GM23338 (cell line): ENCODE results near the gene APBA1.

Experiments used
- EZH2 ChIP-seq: fragments of 200-600 bp; sonication (generic); IDR thresholded peaks from one replicate; pipeline ENCODE4 v1.8.0; 2017; ENCODE audit warnings: antibody characterized with exemption, mild to moderate bottlenecking, low read depth; ENCODE audit not compliant: unreplicated experiment
- EZH2phosphoT487 ChIP-seq: fragments of 200-600 bp; sonication (generic); IDR thresholded peaks from one replicate; pipeline ENCODE4 v1.8.1; 2018; ENCODE audit warnings: antibody characterized with exemption; ENCODE audit not compliant: unreplicated experiment
- JUNB ChIP-seq: IDR thresholded peaks from one replicate; pipeline ENCODE4 v1.6.1; 2016; ENCODE audit warnings: antibody characterized with exemption; ENCODE audit not compliant: unreplicated experiment
- POLR2AphosphoS5 ChIP-seq: IDR thresholded peaks from 2 replicates; pipeline ENCODE4 v1.6.1; 2016; ENCODE audit warnings: antibody characterized with exemption, low read depth
- TF ChIP-seq, protein P1 (sequence below), 2 experiments: fragments of 200-600 bp in 1 of 2; sonication (generic) in 1 of 2; conservative IDR thresholded peaks; 2 replicates each; pipeline versions ENCODE4 v1.5.1 to v1.6.1; 2016 to 2017; ENCODE audit warnings: antibody characterized with exemption in 2 of 2, low read depth in 2 of 2, mild to moderate bottlenecking in 2 of 2, moderate library complexity in 1 of 2
- TF ChIP-seq, protein P2 (sequence below): IDR thresholded peaks from one replicate; pipeline ENCODE4 v1.6.1; 2018; ENCODE audit warnings: antibody characterized with exemption; ENCODE audit not compliant: unreplicated experiment

DNA sequence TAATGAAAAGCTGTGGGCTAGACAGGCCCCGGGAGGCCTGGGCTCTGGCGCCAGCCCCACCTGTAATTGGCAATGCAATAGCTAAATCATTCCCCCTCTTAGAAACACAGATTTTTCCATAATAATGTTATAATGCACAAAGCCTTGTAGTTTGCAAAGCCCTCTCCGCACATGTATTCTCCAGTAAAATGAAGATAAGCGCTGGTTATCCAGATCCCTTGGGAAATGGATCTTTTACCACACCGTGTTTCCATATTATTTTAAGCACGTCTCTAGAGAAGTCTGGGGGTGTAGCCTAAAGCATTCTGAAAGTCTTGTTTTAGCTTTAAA, 1.1 kb upstream of the APBA1 start:
- no peak for TF ChIP-seq JUNB
- TF ChIP-seq, protein P1, sequence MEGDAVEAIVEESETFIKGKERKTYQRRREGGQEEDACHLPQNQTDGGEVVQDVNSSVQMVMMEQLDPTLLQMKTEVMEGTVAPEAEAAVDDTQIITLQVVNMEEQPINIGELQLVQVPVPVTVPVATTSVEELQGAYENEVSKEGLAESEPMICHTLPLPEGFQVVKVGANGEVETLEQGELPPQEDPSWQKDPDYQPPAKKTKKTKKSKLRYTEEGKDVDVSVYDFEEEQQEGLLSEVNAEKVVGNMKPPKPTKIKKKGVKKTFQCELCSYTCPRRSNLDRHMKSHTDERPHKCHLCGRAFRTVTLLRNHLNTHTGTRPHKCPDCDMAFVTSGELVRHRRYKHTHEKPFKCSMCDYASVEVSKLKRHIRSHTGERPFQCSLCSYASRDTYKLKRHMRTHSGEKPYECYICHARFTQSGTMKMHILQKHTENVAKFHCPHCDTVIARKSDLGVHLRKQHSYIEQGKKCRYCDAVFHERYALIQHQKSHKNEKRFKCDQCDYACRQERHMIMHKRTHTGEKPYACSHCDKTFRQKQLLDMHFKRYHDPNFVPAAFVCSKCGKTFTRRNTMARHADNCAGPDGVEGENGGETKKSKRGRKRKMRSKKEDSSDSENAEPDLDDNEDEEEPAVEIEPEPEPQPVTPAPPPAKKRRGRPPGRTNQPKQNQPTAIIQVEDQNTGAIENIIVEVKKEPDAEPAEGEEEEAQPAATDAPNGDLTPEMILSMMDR (conservative IDR thresholded peaks at IDR 0.05; ENCODE audit: low read depth in 2 of 2) = no peak
- TF ChIP-seq POLR2AphosphoS5 = no peak
- no peak for TF ChIP-seq EZH2
- TF ChIP-seq, protein P2, sequence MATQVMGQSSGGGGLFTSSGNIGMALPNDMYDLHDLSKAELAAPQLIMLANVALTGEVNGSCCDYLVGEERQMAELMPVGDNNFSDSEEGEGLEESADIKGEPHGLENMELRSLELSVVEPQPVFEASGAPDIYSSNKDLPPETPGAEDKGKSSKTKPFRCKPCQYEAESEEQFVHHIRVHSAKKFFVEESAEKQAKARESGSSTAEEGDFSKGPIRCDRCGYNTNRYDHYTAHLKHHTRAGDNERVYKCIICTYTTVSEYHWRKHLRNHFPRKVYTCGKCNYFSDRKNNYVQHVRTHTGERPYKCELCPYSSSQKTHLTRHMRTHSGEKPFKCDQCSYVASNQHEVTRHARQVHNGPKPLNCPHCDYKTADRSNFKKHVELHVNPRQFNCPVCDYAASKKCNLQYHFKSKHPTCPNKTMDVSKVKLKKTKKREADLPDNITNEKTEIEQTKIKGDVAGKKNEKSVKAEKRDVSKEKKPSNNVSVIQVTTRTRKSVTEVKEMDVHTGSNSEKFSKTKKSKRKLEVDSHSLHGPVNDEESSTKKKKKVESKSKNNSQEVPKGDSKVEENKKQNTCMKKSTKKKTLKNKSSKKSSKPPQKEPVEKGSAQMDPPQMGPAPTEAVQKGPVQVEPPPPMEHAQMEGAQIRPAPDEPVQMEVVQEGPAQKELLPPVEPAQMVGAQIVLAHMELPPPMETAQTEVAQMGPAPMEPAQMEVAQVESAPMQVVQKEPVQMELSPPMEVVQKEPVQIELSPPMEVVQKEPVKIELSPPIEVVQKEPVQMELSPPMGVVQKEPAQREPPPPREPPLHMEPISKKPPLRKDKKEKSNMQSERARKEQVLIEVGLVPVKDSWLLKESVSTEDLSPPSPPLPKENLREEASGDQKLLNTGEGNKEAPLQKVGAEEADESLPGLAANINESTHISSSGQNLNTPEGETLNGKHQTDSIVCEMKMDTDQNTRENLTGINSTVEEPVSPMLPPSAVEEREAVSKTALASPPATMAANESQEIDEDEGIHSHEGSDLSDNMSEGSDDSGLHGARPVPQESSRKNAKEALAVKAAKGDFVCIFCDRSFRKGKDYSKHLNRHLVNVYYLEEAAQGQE = no peak
- TF ChIP-seq EZH2phosphoT487 = no peak
